GM12801 (cell line): ENCODE results near the gene SHC1.

ENCODE experiments used
- CTCF ChIP-seq: IDR thresholded peaks from one replicate; pipeline ENCODE4 v1.5.1; 2011; ENCODE audit warnings: control low read depth; ENCODE audit not compliant: insufficient read length; ENCODE audit errors: extremely low read depth

The SHC1 gene

DNA sequence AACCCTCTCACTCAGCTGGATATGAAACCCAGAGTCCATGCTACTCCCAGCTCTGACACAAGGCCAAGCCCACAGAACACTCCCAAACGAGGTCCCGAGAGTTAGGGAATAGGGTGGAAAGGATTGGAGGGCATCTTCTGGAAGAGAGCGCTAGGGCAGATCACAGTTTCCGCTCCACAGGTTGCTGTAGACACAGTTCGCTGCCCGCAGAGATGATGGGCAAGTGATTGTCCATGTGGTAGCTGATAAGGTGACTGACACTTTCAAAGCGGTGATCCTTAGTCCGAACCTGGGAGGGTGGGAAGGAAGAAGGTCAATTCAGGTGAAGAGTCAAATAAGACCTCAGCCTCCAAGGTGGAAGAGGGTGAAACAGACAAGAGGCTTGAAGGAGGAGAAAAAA lies 6.9 kb downstream of the SHC1 start:
- TF ChIP-seq CTCF, result no peak

DNA sequence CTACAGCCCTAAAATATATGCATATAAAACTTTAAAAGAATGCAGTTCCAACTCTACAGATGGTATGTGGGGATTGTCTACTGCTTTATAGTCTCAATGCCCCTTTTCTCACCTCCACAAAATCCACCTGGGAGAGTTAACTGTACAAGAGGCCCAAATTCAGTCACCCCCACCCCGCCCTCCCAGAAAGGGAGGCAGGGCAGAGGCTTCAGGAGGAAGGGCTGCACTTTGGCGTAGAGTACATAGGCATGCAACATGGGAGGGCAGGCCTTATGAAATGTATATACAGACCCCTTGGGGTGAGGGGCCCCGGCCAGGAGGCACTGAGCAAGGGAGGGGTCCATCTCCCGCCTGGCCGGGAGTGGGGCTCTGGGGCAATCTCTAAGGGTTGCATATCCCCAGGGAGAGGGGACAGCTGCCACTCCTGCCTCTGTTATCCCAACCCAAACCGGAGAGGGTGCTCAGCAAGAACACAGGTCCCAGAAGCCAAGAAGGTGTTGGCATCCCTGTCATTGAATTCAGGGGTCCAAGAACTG lies 7.7 kb downstream of the SHC1 start:
- TF ChIP-seq CTCF, result no peak

- no peak for TF ChIP-seq CTCF
Measured at GRCh38 chr1:154962156-154962749, 8.3 kb downstream of the SHC1 start.

DNA sequence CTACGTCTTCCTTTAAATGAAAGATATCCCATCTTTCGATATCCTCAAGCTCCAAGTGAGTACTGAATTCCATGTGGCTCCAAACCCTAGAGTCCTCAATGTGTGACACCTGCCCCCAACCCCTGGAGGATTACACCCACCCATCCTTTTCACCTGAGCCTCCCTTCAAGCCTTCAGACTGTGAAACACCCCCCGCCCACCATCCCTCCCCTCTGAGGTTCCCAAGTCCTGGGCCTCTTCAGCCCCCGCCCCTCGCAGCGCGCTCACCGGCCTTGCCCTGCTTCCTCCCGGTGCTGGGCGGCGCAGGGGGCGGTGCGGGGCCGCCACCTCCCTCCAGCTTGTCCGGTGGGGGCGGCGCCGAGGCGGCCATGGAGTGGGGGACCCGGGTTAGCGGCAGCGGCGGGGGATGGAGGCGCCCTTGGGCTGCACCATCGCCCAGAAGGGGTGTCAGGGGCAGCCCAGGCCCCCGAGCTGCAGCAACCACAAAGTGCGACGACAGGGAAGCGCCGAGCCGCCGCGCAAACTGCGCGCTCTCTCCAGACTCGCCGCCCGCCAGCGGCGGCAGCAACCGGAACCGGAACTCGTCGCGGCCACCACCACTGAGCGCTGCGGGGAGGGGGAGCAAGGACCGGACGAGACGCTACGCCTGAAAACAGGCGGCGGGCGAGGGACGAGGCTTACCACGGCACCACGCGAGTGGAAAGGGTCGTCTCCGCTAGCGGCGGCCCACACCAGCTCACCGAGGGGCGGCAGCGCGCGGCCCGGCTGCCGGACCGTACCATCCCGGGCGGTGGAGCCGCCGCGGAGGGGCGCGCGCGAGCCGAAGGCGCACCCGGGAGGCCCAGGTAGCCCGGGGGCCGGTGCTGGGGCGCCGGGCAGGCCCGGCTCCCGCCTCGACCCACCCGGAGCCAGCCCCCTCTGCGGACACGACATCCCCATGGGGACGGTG lies 9.1 kb downstream of the SHC1 start, which contains the start of gene PYGO2:
Gene PYGO2 (minus strand): TSS at position 576 of the 949 bp plus-strand sequence. CDS start 206 bp downstream, at position 370.
- no peak for TF ChIP-seq CTCF

- TF ChIP-seq CTCF, result no peak
Measured at GRCh38 chr1:154960446-154961136, 10.0 kb downstream of the SHC1 start.

- no peak for TF ChIP-seq CTCF
Measured at GRCh38 chr1:154959426-154959780, 11.1 kb downstream of the SHC1 start.
